Natural killer cell (primary cell): Measurements from ENCODE around the gene CHD3. TPM values are rescaled to one million over a fixed set of nuclear protein-coding genes. Genes with fewer than 3 reads are reported as not detected.

ENCODE experiments used
- ATAC-seq, 3 donors: fragments of 150-1000 bp in 2 of 3; fragments of 200-7000 bp in 1 of 3; cut with Tn5 transposase; 1 replicate in 1 of 3; 2 replicates in 2 of 3; pipeline ENCODE4 v1.10.0; 2021; ENCODE audit warnings: mild to moderate bottlenecking in 2 of 3, moderate library complexity in 2 of 3
- DNase-seq, 2 donors: peaks; one replicate each; pipeline versions ENCODE4 v3.0.0 to v3.0.0-alpha.2; 2013 to 2021; ENCODE audit warnings: mixed read lengths in 1 of 2
- H3K27ac ChIP-seq: one replicate; pipeline ENCODE4 v1.5.1; 2013; ENCODE audit warnings: mild to moderate bottlenecking, low read length
- H3K27me3 ChIP-seq: one replicate; pipeline ENCODE4 v1.6.1; 2013; ENCODE audit warnings: low read length; ENCODE audit not compliant: control insufficient read depth, insufficient read depth
- H3K36me3 ChIP-seq: one replicate; pipeline ENCODE4 v1.6.1; 2013; ENCODE audit warnings: low read length; ENCODE audit not compliant: control insufficient read depth, insufficient read depth
- H3K4me1 ChIP-seq: one replicate; pipeline ENCODE4 v1.6.1; 2013; ENCODE audit warnings: low read length; ENCODE audit not compliant: control insufficient read depth, insufficient read depth
- H3K4me3 ChIP-seq: one replicate; pipeline ENCODE4 v1.5.1; 2013; ENCODE audit warnings: low read length
- H3K9me3 ChIP-seq: one replicate; pipeline ENCODE4 v1.6.1; 2013; ENCODE audit warnings: low read length; ENCODE audit not compliant: control insufficient read depth, insufficient read depth
- H3K27ac Mint-ChIP-seq, 2 donors: one replicate each; pipeline ENCODE4 v1.8.0; 2022; ENCODE audit warnings: mild to moderate bottlenecking in 2 of 2, mixed read lengths in 2 of 2, moderate library complexity in 1 of 2
- H3K27me3 Mint-ChIP-seq, 2 donors: one replicate each; pipeline ENCODE4 v1.8.0; 2022; ENCODE audit warnings: low read depth in 2 of 2, mixed read lengths in 2 of 2
- H3K36me3 Mint-ChIP-seq: one replicate; pipeline ENCODE4 v1.8.0; 2022; ENCODE audit warnings: mixed read lengths
- H3K4me1 Mint-ChIP-seq, 2 donors: one replicate each; pipeline ENCODE4 v1.8.0; 2022; ENCODE audit warnings: mixed read lengths in 2 of 2
- H3K4me3 Mint-ChIP-seq: one replicate; pipeline ENCODE4 v1.8.0; 2022; ENCODE audit warnings: mild to moderate bottlenecking, moderate library complexity, mixed read lengths
- H3K9me3 Mint-ChIP-seq, 2 donors: one replicate each; pipeline ENCODE4 v1.8.0; 2022; ENCODE audit warnings: mixed read lengths in 2 of 2
- CTCF ChIP-seq: fragments of 200-600 bp; IDR thresholded peaks from one replicate; pipeline ENCODE4 v1.8.0; 2022; ENCODE audit warnings: antibody characterized with exemption
- WGBS: methylation state at CpG from one replicate; pipeline ENCODE4 v1.1.7; 2013; ENCODE audit warnings: missing lambda C conversion rate; ENCODE audit not compliant: insufficient coverage; 5-methylcytosine and 5-hydroxymethylcytosine counted together
- intact Hi-C: fragments of 100-400 bp; cut with micrococcal nuclease; formaldehyde crosslinking; loops from one replicate; pipeline ENCODE4 v1.14.2; 2022
- total RNA-seq, 4 donors: library from RNA; stranded (reverse); fragments of 120-200 nt in 1 of 4; gene quantifications; one replicate each; pipeline versions ENCODE4 v1.2.3 to v1.2.4, GENCODE V29; 2013 to 2022

CHD3 gene
- total RNA-seq, 3 donors from 2014 or later (not counting 1 experiment from before 2014, with no cell fraction given) = 215 to 275 (median 218) TPM

GRCh38 chr17:7885367-7886226, 3.0 kb upstream of the CHD3 start:
- no peak for TF ChIP-seq CTCF
- intact Hi-C loops = loop anchor here (2.0 to 5.0 kb wide), 3 partner anchors 43 to 51 kb away; partner anchors contain the start of genes CNTROB, KDM6B and TRAPPC1
- H3K4me1 ChIP-seq = peaks cover 46% of the 10 kb centered on the region

GRCh38 chr17:7886227-7887037, 2.2 kb upstream of the CHD3 start:
- no peak overlapping the region for H3K4me3 Mint-ChIP-seq
- intact Hi-C loops = loop anchor here (1.0 to 5.0 kb wide), 4 partner anchors 29 to 52 kb away; partner anchors contain the start of genes CNTROB, KDM6B, NAA38 and TRAPPC1
- no peaks in the 10 kb centered on the region for H3K27me3 Mint-ChIP-seq
- H3K4me1 Mint-ChIP-seq = no peaks in the 10 kb centered on the region
- H3K9me3 Mint-ChIP-seq = no peaks in the 10 kb centered on the region
- under 1% methylated on average over 25 of the region's 30 CpGs for WGBS
- peak in 1 of 3 donors; percentile 3 for ATAC-seq
- DNase-seq = peak; percentile 44 to 77
- Histone ChIP-seq H3K36me3 (peaks cover 26% of the 10 kb centered on the region), H3K27me3 (no peaks in the 10 kb centered on the region), H3K4me3 (peak overlapping the region; percentile 71), H3K9me3 (no peaks in the 10 kb centered on the region), H3K27ac (peak overlapping the region; percentile 82), H3K4me1 (peaks cover 46% of the 10 kb centered on the region)
- H3K36me3 Mint-ChIP-seq = no peaks in the 10 kb centered on the region
- TF ChIP-seq CTCF = no peak
- no peak overlapping the region for H3K27ac Mint-ChIP-seq

More at GRCh38 chr17:7885367-7886226, 3.0 kb upstream of the CHD3 start:
- ATAC-seq (peak; percentile 21 to 39 (median 32)), DNase-seq (peak; percentile 62 to 68)
- no peaks in the 10 kb centered on the region for H3K9me3 ChIP-seq
- Mint-ChIP-seq H3K27me3 (no peaks in the 10 kb centered on the region), H3K27ac (no peak overlapping the region), H3K9me3 (no peaks in the 10 kb centered on the region), H3K4me3 (peak overlapping the region; percentile 50), H3K36me3 (no peaks in the 10 kb centered on the region), H3K4me1 (no peaks in the 10 kb centered on the region)
- WGBS = under 1% methylated on average over 64 of the region's 64 CpGs
- peak overlapping the region; percentile 71 for H3K4me3 ChIP-seq
- no peaks in the 10 kb centered on the region for H3K27me3 ChIP-seq
- peaks cover 22% of the 10 kb centered on the region for H3K36me3 ChIP-seq
- H3K27ac ChIP-seq = peak overlapping the region; percentile 82

GRCh38 chr17:7887038-7887481, 1.5 kb upstream of the CHD3 start:
- Histone ChIP-seq H3K4me3 (peak overlapping the region; percentile 71), H3K9me3 (no peaks in the 10 kb centered on the region), H3K27ac (peak overlapping the region; percentile 82), H3K27me3 (no peaks in the 10 kb centered on the region), H3K36me3 (peaks cover 30% of the 10 kb centered on the region), H3K4me1 (peaks cover 43% of the 10 kb centered on the region)
- intact Hi-C loops = loop anchor here (1.0 to 5.0 kb wide), 4 partner anchors 30 to 52 kb away; partner anchors contain the start of genes CNTROB, KDM6B, NAA38 and TRAPPC1
- H3K27ac Mint-ChIP-seq = no peak overlapping the region
- H3K4me1 Mint-ChIP-seq = no peaks in the 10 kb centered on the region
- no peaks in the 10 kb centered on the region for H3K9me3 Mint-ChIP-seq
- WGBS = 0% methylated on average over 5 of the region's 8 CpGs
- no peak overlapping the region for H3K4me3 Mint-ChIP-seq
- no peaks in the 10 kb centered on the region for H3K36me3 Mint-ChIP-seq
- DNase-seq (no peak), ATAC-seq (peak in 2 of 3 donors; percentile 28 to 39)
- no peaks in the 10 kb centered on the region for H3K27me3 Mint-ChIP-seq
- TF ChIP-seq CTCF = no peak
